ENCODE results near the gene PFDN2.
"Not testable (repeated sequence)": the region's sequence is repeated elsewhere in the genome, so short reads cannot be mapped to it uniquely, and the experiment has no call there.

Gene PFDN2

DNA sequence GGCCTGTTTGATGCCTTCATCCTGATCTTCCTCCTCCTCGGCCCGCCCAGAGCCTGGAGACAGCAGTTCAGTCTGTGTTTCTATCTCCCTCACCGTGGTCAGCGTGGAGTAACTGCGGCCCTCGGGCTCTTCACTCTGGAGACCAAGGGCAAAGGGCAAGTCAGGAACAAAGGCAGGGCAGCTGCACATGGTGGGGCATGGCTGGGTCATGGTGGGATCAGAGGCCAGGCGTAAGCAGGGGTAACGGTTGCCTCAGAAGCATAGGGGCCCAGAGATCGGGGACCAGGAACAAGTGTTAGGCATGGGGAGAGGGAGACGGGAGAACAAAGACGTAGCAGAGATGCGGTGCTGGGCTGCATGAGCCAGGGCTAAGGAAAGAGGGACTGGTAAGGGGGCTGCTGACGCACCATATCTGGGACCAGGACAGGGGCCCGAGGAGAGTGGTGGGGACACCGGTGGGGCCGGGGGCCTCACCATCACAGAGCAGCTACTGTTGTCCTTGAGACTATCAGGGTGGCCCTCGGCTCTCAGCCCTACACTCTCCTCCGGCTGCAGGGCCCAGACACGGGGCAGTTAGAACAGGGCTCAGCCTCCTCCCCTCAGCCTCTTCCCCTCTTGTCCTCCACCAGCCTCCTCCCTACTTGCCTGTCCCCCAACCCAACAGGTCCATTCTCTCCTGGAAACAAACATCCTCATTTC lies 44.9 kb downstream of the PFDN2 start:
- H3K27me3 Mint-ChIP-seq = no peaks in the 10 kb centered on the region
- H3K27ac Mint-ChIP-seq = no peak overlapping the region
- no peak overlapping the region for H3K4me3 Mint-ChIP-seq
- H3K4me1 Mint-ChIP-seq = peaks cover 28% of the 10 kb centered on the region
- DNase-seq (ENCODE audit: low spot score in 2 of 2) (no peak), ATAC-seq (ENCODE audit: low read depth) (no peak)
- no peaks in the 10 kb centered on the region for H3K9me3 Mint-ChIP-seq
- peaks cover 4% of the 10 kb centered on the region for H3K36me3 Mint-ChIP-seq

DNA sequence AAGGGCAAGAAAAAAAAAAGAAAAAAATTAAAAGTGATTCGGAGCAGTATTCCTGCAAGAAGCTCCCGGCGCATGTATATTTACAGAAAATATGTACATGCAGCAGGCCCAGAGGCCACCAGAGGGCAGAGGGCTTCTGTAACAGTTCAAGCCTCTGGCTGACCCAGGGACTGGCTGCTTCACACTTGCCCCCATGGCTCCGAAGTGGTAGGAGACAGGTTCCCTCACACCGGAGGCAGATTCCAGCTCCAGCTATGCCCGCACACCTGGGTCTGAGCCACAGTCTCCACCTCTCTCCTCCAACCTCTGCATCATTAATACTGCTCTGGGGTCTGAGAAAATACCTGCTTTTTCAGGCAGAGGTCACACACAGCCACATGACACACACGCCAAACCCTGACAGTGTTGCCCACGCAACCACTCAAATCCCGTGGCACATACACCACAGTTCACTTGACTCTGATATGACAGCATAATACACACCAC lies 45.9 kb downstream of the PFDN2 start:
- Mint-ChIP-seq H3K4me1 (peaks cover 37% of the 10 kb centered on the region), H3K36me3 (peaks cover 8% of the 10 kb centered on the region), H3K9me3 (no peaks in the 10 kb centered on the region), H3K27me3 (no peaks in the 10 kb centered on the region), H3K27ac (peak overlapping the region; percentile 75), H3K4me3 (no peak overlapping the region)
- ATAC-seq (ENCODE audit: low read depth) (no peak), DNase-seq (ENCODE audit: low spot score in 2 of 2) (peak; percentile 32 to 40)

DNA sequence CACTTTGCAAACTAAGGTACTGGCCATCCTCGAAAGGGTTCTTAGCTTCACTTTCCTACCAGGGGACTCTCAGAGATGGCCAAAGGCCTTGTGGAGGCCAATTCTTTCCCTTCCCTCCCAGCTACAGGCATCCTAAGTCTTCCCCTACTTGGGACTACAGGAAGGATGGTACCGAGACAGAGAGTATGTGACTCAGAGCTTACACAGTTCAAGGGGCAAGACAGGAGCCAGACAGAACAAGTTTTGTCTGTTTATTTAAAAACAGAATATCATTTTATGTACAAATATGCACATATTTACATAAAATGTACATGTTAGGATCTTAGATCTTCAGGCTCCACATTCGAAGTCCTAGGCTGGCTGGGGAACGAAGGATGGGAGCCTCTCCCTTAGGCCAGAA lies 47.1 kb downstream of the PFDN2 start:
- DNase-seq (ENCODE audit: low spot score in 2 of 2) (no peak), ATAC-seq (ENCODE audit: low read depth) (no peak)
- Mint-ChIP-seq H3K9me3 (no peaks in the 10 kb centered on the region), H3K4me1 (peaks cover 43% of the 10 kb centered on the region), H3K27me3 (no peaks in the 10 kb centered on the region), H3K36me3 (peaks cover 13% of the 10 kb centered on the region), H3K4me3 (no peak overlapping the region), H3K27ac (peak overlapping the region; percentile 95)

DNA sequence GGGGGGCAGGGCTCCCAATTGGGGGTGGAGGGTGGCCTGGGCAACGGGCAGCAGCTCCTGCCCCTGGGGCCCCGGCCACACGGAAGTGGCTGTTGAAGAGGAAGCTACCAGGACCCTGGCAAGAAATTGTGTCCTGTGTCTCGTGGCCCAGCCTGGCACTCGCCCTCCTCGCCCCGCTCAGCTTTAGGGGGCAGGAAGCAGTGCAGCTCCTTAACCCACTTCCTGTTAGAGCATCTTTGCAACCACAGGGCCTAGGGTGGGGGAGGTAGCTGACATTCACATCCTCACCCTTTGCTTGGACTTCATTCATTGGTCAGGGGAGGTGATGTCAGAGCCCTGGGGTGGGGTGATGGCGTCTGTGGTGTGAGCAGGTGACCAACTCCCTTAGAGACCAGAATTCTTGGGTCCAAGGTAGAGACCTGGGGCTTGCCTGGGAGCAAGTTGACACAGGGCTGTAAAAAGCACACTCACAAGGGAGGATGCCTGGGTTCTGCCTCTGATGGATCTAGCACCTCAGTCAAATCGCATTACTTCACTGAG lies 48.0 kb downstream of the PFDN2 start, which contains the start of gene ARHGAP30:
TSS of gene ARHGAP30 (minus strand) at position 161 of the 540 bp plus-strand sequence. CDS start 267 bp downstream, outside the sequence.
- H3K4me3 Mint-ChIP-seq = peak within 1 kb of the TSS; percentile 98
- ATAC-seq (ENCODE audit: low read depth) = peak; percentile 81
- peak within 1 kb of the TSS; percentile 95 for H3K27ac Mint-ChIP-seq
- DNase-seq (ENCODE audit: low spot score in 2 of 2) = peak; percentile 67 to 80
- no peaks in the 10 kb centered on the region for H3K9me3 Mint-ChIP-seq
- H3K4me1 Mint-ChIP-seq = peaks cover 43% of the 10 kb centered on the region
- H3K36me3 Mint-ChIP-seq = peaks cover 13% of the 10 kb centered on the region
- no peaks in the 10 kb centered on the region for H3K27me3 Mint-ChIP-seq

DNA sequence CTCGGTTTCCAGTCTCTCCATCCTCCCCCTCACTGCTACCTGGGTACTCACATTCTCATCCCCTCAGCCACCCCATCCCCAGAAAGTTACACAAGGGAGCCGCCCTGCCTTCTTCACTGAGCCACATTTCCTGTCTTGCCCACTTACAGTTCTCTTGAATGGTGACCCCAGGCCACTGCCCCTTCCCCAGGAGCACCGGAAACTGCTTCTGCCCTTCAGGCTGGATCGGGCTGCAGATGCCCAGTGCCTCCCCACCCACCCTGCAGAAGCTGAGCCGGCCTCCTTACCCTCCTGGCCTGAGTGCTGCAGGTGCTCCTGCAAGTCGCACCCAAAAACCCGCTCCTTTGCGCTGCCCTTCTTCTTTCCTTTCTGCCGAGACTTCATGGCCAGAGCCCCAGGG lies 48.6 kb downstream of the PFDN2 start:
- peaks cover 17% of the 10 kb centered on the region for H3K36me3 Mint-ChIP-seq
- peaks cover 49% of the 10 kb centered on the region for H3K4me1 Mint-ChIP-seq
- peak overlapping the region; percentile 95 for H3K27ac Mint-ChIP-seq
- DNase-seq (ENCODE audit: low spot score in 2 of 2) = no peak
- no peaks in the 10 kb centered on the region for H3K9me3 Mint-ChIP-seq
- H3K27me3 Mint-ChIP-seq = no peaks in the 10 kb centered on the region
- peak overlapping the region; percentile 98 for H3K4me3 Mint-ChIP-seq
- ATAC-seq (ENCODE audit: low read depth) = no peak

DNA sequence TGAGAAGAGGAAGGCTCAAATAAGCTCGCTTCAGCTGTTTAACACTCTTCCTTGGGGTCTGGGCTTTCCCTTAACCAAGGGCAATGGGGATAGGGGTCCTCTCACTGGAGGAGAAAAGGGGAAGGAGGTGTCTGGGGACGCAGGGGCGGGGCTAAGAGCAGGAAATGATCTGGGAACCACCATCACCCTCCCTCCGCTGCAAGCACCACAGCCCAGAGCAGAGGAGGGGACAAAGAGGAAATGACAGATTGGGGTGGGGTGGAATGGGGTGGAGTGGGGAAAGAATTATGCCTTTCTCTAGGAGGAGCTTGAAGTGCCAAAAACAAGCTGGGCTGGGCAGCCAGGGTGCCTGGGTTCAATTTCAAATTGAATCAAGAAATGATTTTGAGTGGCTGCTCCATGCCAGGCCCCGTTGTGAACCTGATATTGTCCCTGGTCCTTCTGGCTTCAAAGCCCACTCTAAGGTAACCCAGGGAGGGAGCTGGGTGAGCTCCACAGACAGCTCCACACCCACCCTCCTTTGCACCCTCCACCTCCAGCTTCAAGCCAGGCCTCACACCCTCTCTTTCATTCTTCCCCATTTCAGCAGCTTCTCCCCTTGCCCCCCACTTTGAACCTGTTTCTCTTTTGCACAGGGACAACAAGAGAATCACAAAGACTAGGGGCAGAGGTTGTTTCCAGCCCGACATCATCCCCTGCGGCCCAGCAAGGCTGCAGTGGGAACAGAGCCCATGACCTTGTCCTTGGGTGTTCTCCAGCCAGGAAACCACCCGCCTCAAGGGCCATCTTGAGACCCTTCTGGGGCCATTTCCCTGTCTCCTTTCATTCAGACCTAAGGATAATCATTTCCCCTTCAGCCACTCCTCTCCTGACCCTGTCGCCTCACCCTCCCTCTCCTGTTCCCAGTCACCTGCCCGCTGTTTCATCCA lies 49.3 kb downstream of the PFDN2 start:
- Mint-ChIP-seq H3K27ac (peak overlapping the region; percentile 95), H3K27me3 (no peaks in the 10 kb centered on the region), H3K4me3 (peak overlapping the region; percentile 98), H3K36me3 (peaks cover 19% of the 10 kb centered on the region), H3K9me3 (no peaks in the 10 kb centered on the region), H3K4me1 (peaks cover 54% of the 10 kb centered on the region)
- DNase-seq (ENCODE audit: low spot score in 2 of 2) = peak; percentile 63 to 71
- ATAC-seq (ENCODE audit: low read depth) = peak; percentile 68

DNA sequence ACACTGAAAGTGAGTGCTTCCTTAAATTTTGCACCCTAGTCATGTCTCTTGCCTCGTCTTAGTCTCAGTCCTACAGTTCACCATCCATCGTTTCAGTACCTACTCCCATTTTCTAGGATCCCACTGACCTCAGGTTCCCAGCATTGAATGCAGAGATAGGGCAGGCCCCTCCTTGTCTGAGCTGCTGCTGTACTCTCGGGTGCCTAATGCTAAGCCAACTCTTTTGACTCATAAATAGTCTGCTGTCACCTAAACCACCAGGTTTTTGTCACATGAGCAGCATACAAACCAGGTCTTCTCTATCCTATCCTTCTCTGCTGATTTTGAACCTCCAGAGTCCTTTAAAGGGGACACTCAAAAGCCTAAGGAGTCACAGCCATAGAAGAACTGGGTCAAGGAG lies 51.1 kb downstream of the PFDN2 start:
- ATAC-seq (ENCODE audit: low read depth) = no peak

DNA sequence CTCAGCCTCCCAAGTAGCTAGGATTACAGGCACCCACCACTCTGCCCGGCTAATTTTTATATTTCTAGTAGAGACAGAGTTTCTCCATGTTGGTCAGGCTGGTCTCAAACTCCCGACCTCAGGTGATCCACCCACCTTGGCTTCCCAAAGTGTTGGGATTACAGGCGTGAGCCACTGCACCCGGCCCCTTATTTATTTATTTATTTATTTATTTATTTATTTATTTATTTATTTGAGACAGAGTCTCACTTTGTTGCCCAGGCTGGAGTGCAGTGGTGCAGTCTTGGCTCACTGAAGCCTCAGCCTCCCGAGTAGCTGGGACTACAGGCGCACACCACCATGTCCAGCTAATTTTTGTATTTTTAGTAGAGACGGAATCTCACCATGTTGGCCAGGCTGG lies 52.2 kb downstream of the PFDN2 start:
- not testable (repeated sequence) for H3K27ac Mint-ChIP-seq, H3K4me3 Mint-ChIP-seq, H3K27me3 Mint-ChIP-seq

More for the DNA sequence above, 51.1 kb downstream of the PFDN2 start:
- H3K27ac Mint-ChIP-seq = peak overlapping the region; percentile 95
- no peaks in the 10 kb centered on the region for H3K9me3 Mint-ChIP-seq
- DNase-seq (ENCODE audit: low spot score in 2 of 2) = no peak
- H3K4me3 Mint-ChIP-seq = peak overlapping the region; percentile 98
- H3K27me3 Mint-ChIP-seq = no peaks in the 10 kb centered on the region
- peaks cover 25% of the 10 kb centered on the region for H3K36me3 Mint-ChIP-seq
- H3K4me1 Mint-ChIP-seq = peaks cover 58% of the 10 kb centered on the region

DNA sequence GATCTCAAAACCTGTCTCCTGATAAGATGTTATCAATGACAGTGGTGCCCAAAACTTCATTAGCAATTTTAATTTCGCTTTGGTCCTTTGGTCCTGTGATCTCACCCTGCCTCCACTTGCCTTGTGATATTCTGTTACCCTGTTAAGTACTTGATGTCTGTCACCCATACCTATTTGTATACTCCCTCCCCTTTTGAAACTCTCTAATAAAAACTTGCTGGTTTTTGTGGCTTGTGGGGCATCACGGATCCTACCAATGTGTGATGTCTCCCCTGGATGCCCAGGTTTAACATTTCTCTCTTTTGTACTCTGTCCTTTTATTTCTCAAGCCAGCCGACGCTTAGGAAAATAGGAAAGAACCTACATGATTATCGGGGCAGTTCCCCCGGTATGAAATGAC lies 53.9 kb downstream of the PFDN2 start:
- DNase-seq (ENCODE audit: low spot score in 2 of 2); H3K27me3 Mint-ChIP-seq; H3K9me3 Mint-ChIP-seq; ATAC-seq (ENCODE audit: low read depth): not testable (repeated sequence)
- H3K4me1 Mint-ChIP-seq = peaks cover 52% of the 10 kb centered on the region
- peaks cover 30% of the 10 kb centered on the region for H3K36me3 Mint-ChIP-seq
- H3K4me3 Mint-ChIP-seq = peak overlapping the region; percentile 41
- H3K27ac Mint-ChIP-seq = peak overlapping the region; percentile 68

More for the DNA sequence above, 52.2 kb downstream of the PFDN2 start:
- Mint-ChIP-seq H3K4me1 (peaks cover 58% of the 10 kb centered on the region), H3K36me3 (peaks cover 27% of the 10 kb centered on the region)
- ATAC-seq (ENCODE audit: low read depth); H3K9me3 Mint-ChIP-seq; DNase-seq (ENCODE audit: low spot score in 2 of 2): not testable (repeated sequence)

DNA sequence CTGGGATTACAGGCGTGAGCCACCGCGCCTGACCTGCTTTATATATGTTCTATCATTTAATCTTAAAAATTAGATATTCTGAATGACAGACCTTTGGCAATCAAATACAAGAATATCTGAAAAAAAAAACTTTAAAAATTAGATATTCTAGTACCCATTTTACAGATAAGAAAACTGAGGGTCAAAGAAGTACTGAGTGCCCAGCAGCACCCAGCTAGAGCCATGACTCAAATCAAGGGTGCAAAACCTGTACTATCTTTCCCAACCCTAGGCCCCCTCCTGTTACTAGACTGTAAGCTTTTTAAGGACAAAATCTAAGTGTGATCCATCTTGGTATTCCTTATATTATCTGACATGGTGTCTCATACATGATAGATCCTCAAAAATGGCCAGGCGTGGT lies 56.4 kb downstream of the PFDN2 start:
- Mint-ChIP-seq H3K27me3 (no peaks in the 10 kb centered on the region), H3K36me3 (peaks cover 26% of the 10 kb centered on the region), H3K27ac (no peak overlapping the region), H3K9me3 (no peaks in the 10 kb centered on the region), H3K4me1 (peaks cover 35% of the 10 kb centered on the region), H3K4me3 (no peak overlapping the region)
- no peak for ATAC-seq (ENCODE audit: low read depth)
- DNase-seq (ENCODE audit: low spot score in 2 of 2) = no peak

DNA sequence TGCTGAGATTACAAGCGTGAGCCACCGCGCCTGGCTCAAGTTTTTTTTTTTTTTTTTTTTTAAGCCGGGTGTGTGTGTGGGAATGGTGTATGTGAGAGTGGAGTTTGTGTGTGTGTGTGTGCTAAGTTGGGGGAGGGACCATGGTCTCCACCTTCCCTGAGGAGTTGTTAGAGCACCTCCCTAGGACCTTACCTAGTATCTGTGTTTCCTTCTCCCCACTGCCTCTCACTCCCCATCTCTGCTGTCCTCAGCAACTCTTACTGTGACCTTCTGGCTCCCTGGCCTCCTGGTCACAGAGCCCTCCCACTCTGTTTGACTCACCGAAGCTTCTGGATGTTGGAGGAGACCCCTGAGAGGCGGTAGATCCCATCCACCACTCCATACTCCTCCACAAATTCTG lies 58.5 kb downstream of the PFDN2 start:
- ATAC-seq (ENCODE audit: low read depth) = no peak

DNA sequence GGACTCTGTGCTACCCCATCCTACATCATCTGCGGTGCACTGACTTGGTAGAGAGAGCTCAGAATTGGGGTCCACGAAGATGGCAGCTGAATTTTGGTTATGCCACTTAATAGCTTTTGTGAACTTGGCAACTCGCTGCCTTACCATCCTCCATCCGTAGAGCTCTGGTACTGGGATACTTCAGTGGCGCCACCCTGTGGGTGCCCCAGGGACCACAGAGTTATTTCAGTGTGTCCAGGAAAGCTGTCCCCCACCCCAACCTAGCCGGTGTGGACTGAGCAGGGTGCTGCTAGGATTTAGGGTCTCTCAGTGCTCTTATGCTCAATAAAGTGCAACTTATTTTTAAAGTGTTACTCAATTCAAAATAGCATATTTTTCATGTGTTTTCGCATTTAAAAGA lies 63.0 kb downstream of the PFDN2 start:
- H3K4me1 Mint-ChIP-seq = peaks cover 12% of the 10 kb centered on the region
- H3K36me3 Mint-ChIP-seq = peaks cover 35% of the 10 kb centered on the region
- no peaks in the 10 kb centered on the region for H3K27me3 Mint-ChIP-seq
- ATAC-seq (ENCODE audit: low read depth) (no peak), DNase-seq (ENCODE audit: low spot score in 2 of 2) (no peak)
- no peak overlapping the region for H3K27ac Mint-ChIP-seq
- H3K4me3 Mint-ChIP-seq = no peak overlapping the region
- no peaks in the 10 kb centered on the region for H3K9me3 Mint-ChIP-seq

More for the DNA sequence above, 58.5 kb downstream of the PFDN2 start:
- H3K4me3 Mint-ChIP-seq = no peak overlapping the region
- no peaks in the 10 kb centered on the region for H3K9me3 Mint-ChIP-seq
- H3K4me1 Mint-ChIP-seq = peaks cover 32% of the 10 kb centered on the region
- DNase-seq (ENCODE audit: low spot score in 2 of 2) = no peak
- H3K27me3 Mint-ChIP-seq = no peaks in the 10 kb centered on the region
- H3K27ac Mint-ChIP-seq = no peak overlapping the region
- peaks cover 28% of the 10 kb centered on the region for H3K36me3 Mint-ChIP-seq

DNA sequence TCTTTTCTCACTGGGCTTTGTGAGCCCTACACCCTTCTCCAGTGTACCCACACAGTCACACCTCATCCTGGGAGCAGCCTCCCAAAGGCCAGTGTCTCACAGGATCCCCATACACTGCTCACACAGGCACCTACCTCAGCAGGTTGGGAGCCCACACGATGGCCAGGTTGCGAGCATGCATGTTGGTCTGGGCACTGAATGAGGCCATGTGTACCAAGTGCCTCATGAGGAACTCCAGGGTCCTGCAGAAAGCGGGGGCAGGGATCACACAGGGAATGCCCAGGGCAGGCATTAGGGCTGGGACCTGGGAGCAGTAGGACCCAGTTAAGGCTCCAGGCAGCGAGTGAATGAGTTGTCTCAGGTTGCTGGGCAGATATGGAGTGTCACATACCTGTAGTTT lies 63.6 kb downstream of the PFDN2 start:
- ATAC-seq (ENCODE audit: low read depth) = no peak
- Mint-ChIP-seq H3K4me1 (peaks cover 10% of the 10 kb centered on the region), H3K9me3 (no peaks in the 10 kb centered on the region), H3K27ac (no peak overlapping the region), H3K36me3 (peaks cover 35% of the 10 kb centered on the region), H3K27me3 (no peaks in the 10 kb centered on the region), H3K4me3 (no peak overlapping the region)
- DNase-seq (ENCODE audit: low spot score in 2 of 2) = no peak

DNA sequence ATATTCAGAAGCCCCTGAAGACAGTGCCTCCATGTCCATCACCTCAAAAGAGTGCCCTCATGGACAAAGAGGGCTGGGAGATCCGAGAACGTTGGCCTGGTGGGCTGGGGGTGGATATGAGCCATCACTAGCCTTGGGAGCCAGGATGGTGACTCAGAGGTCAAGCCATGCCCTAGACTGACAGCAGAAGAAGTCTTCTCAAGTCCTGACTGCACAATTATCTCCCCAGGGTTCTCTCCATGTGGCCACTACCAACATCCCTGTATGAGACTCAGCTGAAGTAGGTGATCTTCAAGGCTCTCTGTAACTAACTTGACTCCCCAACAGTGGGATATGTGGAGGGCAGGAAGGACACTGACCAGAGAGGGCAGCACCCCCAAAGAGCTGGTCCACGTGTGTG lies 64.9 kb downstream of the PFDN2 start:
- no peak for DNase-seq (ENCODE audit: low spot score in 2 of 2)
- no peaks in the 10 kb centered on the region for H3K27me3 Mint-ChIP-seq
- H3K27ac Mint-ChIP-seq = peak overlapping the region; percentile 65
- no peak for ATAC-seq (ENCODE audit: low read depth)
- peaks cover 19% of the 10 kb centered on the region for H3K4me1 Mint-ChIP-seq
- no peaks in the 10 kb centered on the region for H3K9me3 Mint-ChIP-seq
- no peak overlapping the region for H3K4me3 Mint-ChIP-seq
- H3K36me3 Mint-ChIP-seq = peaks cover 44% of the 10 kb centered on the region
